Measurements from ENCODE around the gene MCEE.

DNA sequence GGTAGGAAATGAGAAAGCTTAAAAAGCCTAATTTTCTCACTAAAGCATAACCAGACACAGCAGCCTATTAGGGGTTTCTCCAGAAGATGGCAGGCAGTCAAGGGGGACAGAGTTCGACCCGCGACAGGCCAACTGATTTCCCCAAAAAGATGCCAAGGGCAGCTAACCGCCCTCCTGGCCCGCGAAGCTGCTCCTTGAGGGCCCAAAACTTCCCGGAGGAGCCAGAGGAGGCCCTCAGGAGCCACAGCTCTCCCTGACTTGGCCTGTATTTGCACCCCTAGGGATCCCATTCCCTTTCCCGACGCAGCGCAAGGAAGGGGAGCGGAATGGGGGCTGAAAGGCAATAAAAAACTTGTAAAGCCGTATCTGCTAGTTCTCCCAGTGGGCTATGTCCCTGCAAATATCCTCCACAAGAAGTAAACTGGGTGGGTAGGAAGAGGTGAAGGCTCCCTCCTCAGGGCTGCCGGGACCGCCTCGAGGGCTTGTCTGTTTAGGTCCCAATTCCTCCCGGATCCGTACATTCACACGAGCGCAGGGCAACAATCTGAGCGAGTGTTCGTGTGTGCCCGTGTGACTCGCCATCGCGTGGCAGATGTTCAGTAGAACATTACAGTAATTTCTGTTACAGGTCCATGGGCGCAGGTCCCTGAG lies 62.3 kb downstream of the MCEE start:
- TF ChIP-seq, protein P1, sequence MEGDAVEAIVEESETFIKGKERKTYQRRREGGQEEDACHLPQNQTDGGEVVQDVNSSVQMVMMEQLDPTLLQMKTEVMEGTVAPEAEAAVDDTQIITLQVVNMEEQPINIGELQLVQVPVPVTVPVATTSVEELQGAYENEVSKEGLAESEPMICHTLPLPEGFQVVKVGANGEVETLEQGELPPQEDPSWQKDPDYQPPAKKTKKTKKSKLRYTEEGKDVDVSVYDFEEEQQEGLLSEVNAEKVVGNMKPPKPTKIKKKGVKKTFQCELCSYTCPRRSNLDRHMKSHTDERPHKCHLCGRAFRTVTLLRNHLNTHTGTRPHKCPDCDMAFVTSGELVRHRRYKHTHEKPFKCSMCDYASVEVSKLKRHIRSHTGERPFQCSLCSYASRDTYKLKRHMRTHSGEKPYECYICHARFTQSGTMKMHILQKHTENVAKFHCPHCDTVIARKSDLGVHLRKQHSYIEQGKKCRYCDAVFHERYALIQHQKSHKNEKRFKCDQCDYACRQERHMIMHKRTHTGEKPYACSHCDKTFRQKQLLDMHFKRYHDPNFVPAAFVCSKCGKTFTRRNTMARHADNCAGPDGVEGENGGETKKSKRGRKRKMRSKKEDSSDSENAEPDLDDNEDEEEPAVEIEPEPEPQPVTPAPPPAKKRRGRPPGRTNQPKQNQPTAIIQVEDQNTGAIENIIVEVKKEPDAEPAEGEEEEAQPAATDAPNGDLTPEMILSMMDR (IDR thresholded peaks at IDR 0.05) = no peak
- no peak for TF ChIP-seq POLR2A (IDR thresholded peaks at IDR 0.05)
